COLO829 (cell line): Measurements from ENCODE around the gene IQCH.
"Not testable (repeated sequence)": the region's sequence is repeated elsewhere in the genome, so short reads cannot be mapped to it uniquely, and the experiment has no call there.

Experiments used
- DNase-seq: peaks from one replicate; pipeline ENCODE4 v3.0.0; 2012; ENCODE audit warnings: low spot score

The IQCH gene

GRCh38 chr15:67246606-67247005 lies 8.0 kb upstream of the IQCH start:
- DNase-seq: not testable (repeated sequence)

- DNase-seq: no peak
These were observed 6.5 kb upstream of the IQCH start for GRCh38 chr15:67248011-67248505.

DNA sequence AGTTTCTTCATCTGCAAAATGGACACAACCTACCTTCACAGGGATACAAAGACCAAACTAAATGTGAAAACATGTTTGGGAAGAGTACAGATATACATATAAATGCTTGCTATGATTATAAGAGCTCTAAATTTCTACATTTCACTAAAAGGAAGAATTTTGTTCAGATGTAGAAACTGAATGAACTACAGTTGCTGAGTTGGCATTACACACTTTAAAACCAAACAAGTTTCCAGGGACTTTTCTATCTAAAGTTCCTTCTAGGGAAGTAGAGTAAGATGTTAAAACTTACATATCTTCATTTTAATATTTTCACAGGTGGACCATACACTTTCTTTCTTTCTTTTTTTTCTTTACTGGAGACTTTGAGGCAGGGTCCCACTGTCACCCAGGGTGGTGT lies 4.8 kb upstream of the IQCH start:
- DNase-seq: no peak

DNA sequence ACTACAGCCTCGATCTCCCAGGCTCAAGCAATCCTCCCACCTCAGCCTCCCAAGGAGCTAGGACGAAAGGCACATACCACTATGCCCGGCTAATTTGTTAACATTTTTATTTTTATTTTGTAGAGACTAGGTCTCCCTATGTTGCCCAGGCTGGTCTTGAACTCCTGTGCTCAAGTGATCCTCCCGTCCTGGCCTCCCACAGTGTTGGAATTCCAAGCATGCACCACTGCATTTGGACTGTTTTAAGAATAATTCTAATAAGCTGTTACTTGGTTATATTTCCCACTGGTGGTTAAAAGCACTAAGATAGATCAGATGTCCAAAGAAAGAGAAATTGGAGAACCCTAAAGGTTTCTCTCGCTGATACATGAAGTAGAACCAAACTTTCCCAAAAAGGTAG lies 3.3 kb upstream of the IQCH start:
- DNase-seq: no peak

GRCh38 chr15:67253101-67253500 lies 1.5 kb upstream of the IQCH start:
- no peak for DNase-seq

GRCh38 chr15:67253549-67254237 lies 893 bp upstream of the IQCH start:
- no peak for DNase-seq

DNA sequence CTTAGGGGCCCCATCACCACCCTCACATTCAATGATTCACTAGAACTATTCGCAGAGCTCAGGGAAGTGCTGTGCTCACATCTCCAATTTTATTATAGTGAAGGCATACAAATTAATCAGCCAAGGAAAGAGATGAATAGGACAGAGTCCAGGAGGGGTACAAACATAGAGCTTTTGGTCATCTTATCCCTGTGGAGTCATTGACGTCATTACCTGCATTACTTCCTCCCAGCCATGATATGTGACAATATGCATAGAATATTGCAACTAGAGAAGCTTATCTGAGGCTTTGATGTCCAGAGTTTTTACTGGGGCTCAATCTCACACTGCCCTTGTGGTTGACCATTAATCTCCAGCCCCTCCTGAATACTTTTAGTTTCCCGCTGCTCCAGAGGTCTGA lies 1.5 kb downstream of the IQCH start:
- no peak for DNase-seq

GRCh38 chr15:67258412-67258811 lies 3.8 kb downstream of the IQCH start:
- DNase-seq: not testable (repeated sequence)

DNA sequence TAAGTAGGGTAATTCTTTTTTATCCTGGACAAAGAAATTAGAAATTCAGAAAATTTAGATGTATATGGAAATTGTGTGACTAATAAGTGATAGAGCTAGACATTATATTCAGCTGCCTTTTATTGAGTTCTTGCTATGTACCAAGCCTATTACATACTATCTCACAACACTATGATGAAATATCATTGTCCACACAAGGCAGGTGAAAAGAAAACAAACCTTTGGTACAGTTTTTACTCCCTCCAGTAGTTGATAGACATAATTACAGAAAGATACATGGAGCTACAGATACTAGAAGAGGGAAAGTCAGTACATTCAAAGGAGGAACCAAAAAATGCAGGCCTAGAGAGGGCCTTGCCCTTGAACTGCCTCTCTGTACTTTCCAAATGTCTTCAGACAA lies 4.8 kb downstream of the IQCH start:
- no peak for DNase-seq

DNA sequence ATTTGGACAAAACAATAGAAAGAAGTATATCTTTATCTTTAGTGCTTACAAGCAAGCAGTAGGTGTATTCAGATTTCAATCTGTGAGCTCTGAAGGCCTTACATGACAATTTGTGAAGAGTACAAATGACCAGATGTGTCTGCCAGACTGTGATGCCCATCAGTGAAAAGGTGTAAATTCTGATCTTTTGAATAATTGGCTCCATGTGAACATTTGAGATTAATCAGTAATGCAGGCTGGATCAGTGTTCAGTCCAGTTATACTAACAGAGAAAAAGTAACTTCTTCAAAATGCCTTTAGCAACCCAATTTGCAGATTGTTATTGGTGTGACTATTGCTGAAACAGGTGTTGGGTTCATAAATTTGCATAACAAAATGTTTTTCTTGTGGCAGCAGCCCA lies 5.2 kb downstream of the IQCH start:
- no peak for DNase-seq

- DNase-seq: no peak
These were observed 12.3 kb downstream of the IQCH start for GRCh38 chr15:67266870-67267269.

- no peak for DNase-seq
These were observed 12.9 kb downstream of the IQCH start for GRCh38 chr15:67267440-67267839.

GRCh38 chr15:67267951-67268941 lies 13.7 kb downstream of the IQCH start:
- no peak for DNase-seq

DNA sequence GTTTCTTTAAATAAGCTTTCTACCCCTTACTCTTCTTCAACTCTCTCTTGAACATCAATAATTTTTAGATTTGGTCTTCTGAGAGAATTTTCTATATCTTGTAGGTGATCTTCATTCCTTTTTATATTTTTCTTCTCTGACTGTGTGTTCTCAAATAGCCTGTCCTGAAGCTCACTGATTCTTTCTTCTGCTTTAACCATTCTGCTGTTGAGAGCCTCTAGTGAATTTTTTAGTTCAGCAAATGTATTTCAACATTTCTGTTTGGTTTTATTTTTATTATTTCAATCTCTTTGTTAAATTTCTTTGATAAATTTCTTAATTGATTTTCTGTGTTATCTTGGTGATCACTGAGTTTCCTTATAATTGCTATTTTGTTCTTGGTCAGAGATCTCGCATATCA lies 19.6 kb downstream of the IQCH start:
- no peak for DNase-seq

DNA sequence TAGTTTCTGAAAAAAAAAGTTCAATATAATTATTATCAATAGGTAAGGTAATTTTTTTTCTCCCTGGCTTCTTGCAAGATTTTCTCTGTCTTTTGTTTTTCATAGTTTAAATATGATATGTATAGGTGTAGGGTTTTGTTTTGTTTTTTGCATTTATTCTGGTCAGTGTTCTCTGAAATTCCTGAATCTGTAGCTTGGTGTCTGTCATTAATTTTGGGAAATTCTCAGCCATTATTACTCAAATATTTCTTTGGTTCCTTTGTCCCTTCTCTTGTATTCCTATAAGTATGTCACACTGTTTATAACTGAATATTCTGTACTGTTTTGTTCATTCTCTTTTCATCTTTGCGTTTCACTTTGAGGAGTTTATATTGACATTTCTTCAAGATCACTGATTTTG lies 22.1 kb downstream of the IQCH start:
- DNase-seq: no peak

GRCh38 chr15:67280217-67280616 lies 25.6 kb downstream of the IQCH start:
- DNase-seq: no peak

GRCh38 chr15:67281714-67282113 lies 27.1 kb downstream of the IQCH start:
- DNase-seq: no peak

- not testable (repeated sequence) for DNase-seq
These were observed 31.0 kb downstream of the IQCH start for GRCh38 chr15:67285625-67286024.

DNA sequence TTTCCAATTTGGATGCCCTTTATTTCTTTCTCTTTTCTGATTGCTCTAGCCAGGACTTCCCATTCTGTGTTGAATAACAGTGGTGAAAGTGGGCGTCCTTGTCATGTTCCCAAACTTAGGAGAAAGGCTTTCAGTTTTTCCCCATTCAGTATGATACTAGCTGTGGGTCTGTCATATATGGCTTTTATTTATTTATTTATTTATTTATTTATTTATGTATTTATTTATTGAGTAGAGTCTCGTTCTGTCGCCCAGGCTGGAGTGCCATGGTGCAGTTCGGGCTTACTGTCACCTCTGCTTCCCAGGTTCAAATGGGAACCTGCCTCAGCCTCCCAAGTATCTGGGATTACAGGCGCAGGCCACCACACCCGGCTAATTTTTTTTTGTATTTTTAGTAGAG lies 31.8 kb downstream of the IQCH start:
- DNase-seq: not testable (repeated sequence)

DNA sequence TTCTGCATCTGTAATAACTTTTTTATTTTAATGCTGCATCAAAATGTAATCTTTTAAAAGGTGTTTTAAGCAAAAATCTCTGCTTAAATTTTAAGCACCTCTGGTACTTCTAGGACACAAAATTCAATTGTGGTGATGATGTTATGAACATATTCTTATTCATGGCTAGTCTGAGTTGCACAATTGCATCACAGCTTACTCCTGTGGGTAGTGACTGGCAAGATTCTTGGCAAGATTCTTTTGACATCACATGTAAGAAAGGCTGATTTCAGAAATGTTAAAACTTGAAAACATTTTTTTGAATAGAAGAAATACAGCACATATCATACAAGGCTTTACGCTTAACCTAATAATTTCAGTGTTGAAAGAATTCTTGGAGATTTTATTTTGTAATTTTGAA lies 35.7 kb downstream of the IQCH start:
- DNase-seq: no peak

GRCh38 chr15:67296188-67296587 lies 41.6 kb downstream of the IQCH start:
- no peak for DNase-seq

- DNase-seq: no peak
These were observed 42.1 kb downstream of the IQCH start for GRCh38 chr15:67296684-67297083.
